HG03103 (cell line): Measurements from ENCODE around the gene CELF2.

ENCODE experiments used
- ATAC-seq: cut with Tn5 transposase; IDR thresholded peaks from one replicate; pipeline ENCODE4 v1.9.1; 2021; ENCODE audit warnings: low read depth; ENCODE audit not compliant: unreplicated experiment

CELF2 gene

GRCh38 chr10:11311027-11311426, 293.4 kb downstream of the CELF2 start:
- no peak for ATAC-seq

DNA sequence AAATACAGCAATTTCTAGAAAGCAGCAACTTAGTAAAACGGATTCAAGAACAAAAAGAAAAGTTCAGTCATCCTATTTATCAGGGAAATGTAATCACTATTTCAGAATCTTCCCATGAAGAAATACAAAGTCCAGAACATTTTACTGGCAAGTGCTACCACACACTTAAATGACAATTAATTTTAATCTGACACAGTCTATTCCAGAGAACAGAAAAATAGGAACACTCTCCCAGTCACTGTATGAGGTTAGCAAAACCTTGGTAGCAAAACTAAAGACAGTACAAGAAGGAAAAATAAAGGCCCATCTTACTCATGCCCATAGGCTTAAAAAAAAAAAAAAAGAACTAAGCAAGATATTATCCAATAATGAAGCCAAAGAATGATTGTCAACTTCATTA, 295.8 kb downstream of the CELF2 start:
- no peak for ATAC-seq

DNA sequence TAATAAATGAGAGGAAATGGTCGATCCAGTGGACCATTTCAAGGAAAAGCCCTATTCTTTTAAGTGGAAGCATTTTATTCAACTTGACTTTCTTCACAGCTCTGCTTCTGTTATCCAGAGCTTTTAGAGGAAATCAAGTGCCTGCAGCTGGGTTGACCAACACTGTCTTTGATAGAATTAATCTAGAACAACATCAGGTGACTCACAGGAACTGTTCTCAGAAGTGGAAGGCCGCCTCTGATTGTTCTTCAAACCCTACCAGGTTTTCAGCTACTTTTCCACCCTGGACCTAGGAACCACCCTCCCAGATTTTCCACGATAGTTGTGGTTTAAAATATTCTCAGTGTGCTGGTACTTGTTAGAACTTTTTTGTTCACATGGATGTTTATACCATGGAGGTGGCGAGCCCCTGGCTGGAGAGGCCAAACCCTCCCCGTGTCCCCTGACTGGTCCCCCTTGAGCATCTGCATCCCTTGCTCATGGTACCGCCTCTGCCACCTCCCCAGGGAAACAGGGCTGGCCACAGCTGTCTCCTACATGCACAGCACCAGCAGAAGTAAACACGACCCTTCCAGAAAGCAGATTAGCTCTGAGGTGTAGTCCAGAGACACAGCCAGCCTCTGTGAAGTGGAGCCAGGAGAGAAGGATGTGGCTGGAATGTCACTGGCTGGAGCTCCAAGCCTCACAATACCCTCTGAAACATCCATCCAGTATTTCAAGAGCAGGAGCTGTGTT, 300.4 kb downstream of the CELF2 start:
- no peak for ATAC-seq

DNA sequence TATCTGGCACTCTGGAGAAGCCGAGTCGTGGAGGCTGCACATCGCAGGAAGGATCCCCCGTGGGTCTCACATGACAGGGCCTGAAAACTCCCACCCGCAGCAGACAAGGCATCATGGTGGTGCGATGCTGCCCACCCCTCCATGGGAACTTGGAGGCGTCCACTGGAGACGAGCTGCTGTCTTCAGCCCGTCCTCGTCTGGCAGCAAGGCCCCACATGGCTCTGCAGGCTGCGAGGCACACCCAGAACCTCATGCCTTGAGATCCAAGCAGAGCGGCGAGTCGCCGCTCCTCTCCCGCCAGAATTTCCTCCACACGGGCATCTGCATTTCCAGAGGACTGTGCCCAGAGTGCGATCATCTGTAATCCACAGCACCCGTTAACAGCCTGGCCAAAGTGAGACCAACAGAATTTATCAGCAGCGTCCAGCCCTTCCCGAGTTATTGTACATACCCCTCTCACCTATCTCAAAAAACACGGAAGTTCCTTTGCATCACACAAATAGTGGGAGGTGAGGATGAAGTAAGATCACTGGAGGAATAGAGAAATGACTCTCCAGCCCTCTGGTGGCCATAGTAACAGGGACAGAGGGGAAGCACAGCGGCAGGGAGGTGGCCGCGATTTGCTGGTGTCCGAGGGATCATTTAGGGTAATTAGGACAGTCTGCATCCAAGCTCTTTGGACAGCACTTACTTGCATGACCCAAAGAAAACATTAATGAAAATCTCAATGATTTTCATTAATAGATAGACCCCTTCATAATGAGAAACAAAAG, 301.3 kb downstream of the CELF2 start:
- ATAC-seq: no peak

- no peak for ATAC-seq
These were observed 302.4 kb downstream of the CELF2 start for GRCh38 chr10:11319990-11320602.

GRCh38 chr10:11320809-11321520, 303.3 kb downstream of the CELF2 start:
- no peak for ATAC-seq

DNA sequence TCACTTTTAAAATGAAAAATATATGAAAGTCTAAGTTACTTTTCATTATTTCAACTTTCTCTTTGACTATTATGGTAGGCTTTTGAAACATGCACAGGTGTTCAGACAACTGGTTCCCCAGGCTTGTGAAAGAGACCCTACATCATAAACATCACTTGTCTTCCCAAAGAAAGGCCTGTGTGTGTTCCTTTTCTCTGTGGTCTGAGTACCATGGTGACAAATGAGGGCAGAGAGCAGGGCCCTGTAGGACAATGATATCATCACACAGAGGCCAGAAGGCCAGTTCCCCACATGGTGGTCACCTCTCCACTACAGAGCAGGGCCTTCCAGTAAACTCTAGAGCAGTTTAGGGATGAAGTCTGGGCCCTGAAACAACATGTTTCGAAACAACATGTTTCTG, 305.0 kb downstream of the CELF2 start:
- ATAC-seq: no peak

GRCh38 chr10:11324761-11325321, 307.2 kb downstream of the CELF2 start:
- ATAC-seq: no peak

- no peak for ATAC-seq
These were observed 308.1 kb downstream of the CELF2 start for GRCh38 chr10:11325817-11326216.

DNA sequence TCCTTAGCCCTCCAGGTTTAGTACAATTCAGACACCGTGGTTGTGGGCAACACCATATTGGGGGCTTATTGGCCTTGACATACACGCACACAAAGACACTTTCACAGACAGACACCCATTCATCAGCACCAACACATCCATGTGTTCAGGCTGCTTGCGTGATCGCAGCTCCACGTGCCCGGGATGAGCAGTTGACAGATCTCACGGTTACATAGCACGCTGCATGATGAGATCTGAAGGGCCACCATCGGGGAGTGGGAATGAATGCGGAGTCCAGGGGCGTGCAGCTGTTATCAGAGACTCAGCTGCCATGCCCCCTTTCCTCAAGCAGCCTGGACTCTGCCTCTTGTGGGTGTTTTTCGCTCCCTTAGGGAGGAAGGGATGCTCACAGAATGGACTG, 308.6 kb downstream of the CELF2 start:
- ATAC-seq: no peak

DNA sequence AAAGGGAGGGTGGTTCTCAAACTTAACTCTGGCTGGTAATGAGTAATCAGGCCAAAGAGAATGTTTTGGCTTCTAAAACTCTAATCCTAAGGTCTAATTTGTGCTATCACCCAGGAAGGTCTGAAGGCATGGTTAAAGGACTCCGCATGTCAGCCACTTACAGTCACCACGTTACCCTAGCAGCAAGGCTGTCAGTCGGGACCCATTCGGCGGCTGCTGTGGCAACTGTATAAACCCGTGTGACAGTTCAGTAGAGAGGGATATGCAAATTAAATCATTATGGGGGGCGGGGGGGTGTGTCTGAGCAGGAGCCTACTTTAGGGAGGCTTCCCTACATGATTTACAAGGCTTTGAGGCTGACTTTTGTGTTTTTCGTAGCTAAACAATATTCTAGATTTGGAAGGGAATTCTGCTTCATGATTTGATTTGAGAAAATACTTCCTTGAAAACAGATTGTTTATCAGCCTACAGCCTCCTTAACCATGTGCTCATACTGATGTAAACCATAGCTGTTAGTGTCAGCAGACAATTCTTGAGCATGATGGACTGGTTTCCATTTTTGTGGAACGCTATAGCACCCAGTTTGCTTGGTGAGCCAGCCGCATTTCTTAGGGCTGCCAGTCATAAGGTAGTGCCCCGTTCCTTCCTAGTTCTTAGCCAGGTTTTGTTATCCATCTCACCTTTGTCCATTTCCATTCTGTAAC, 309.4 kb downstream of the CELF2 start:
- no peak for ATAC-seq

GRCh38 chr10:11328264-11329061, 310.8 kb downstream of the CELF2 start:
- no peak for ATAC-seq

- no peak for ATAC-seq
These were observed 311.5 kb downstream of the CELF2 start for GRCh38 chr10:11329062-11329673.

GRCh38 chr10:11330383-11331045, 312.8 kb downstream of the CELF2 start:
- no peak for ATAC-seq

DNA sequence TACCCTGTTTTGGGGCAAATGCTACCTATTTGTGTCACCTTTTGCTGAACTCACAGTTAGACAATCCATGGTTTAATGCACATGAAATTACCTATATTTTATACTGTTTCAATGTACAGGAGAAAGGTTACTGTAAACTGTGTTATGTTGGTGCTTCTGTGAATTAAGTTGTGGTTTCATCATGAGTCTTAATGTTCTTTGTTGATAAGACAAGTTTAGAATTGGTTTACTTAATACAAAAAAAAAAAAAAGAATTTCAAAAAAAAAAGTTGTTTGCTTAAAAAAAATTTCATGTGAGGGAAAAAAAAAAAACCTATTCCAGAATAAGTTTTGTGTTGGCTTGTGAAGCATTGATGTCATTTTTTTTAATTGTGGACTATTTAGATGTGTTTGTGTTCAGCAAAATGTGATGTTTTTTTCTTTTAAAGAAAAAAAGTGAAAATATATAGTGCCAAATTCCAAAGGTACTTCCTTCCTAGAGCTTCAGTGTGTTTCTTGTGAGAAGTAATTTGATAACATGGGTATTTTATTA, 313.4 kb downstream of the CELF2 start:
- no peak for ATAC-seq

GRCh38 chr10:11331726-11332125, 314.1 kb downstream of the CELF2 start:
- no peak for ATAC-seq

GRCh38 chr10:11332846-11333245, 315.2 kb downstream of the CELF2 start:
- ATAC-seq: no peak

DNA sequence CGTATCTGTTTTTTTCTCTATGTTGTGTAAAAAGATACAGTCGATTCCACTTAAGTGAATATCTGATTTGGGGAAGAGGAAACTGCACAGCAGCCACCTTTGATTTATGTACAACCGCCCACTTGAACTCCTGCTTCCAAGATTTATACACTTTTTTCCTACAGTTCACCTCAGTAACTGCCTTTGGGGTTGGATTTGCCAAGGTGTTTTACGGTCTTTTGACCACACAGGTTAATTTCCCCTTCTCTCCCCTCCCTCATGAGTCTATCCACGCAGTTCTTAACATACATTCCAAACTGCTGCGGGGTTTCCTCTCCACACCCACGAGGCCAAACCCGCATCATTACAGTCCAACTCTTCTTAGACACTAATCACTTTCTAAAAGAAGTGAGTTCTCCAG, 316.8 kb downstream of the CELF2 start:
- ATAC-seq: no peak
